SK-N-SH treated with all-trans-retinoic acid at 6 μM for 48 hours (cell line): ENCODE measurements around the gene DGKZ.

Source experiments
- ATAC-seq: fragments of 200-7000 bp; cut with Tn5 transposase; 3 replicates; pipeline ENCODE4 v1.9.1; 2020; ENCODE audit warnings: mild to moderate bottlenecking, moderate library complexity
- ARNTL ChIP-seq: fragments of 450-650 bp; formaldehyde crosslinking; IDR thresholded peaks from 2 replicates; pipeline ENCODE4 v1.5.0; 2020; ENCODE audit warnings: low read depth, mild to moderate bottlenecking, moderate library complexity, borderline replicate concordance
- BACH2 ChIP-seq: fragments of 250-450 bp; sonication (Bioruptor Pico); IDR thresholded peaks from 2 replicates; pipeline ENCODE4 v1.9.0; 2021; ENCODE audit warnings: mild to moderate bottlenecking, borderline replicate concordance
- CSDC2 ChIP-seq: fragments of 250-450 bp; sonication (Bioruptor Pico); IDR thresholded peaks from 2 replicates; pipeline ENCODE4 v1.5.0; 2020; ENCODE audit warnings: mild to moderate bottlenecking, moderate library complexity
- CSRNP3 ChIP-seq: fragments of 250-450 bp; sonication (Bioruptor Pico); IDR thresholded peaks from 2 replicates; pipeline ENCODE4 v1.5.1; 2021; ENCODE audit warnings: mild to moderate bottlenecking, moderate library complexity
- ESRRG ChIP-seq: fragments of 250-450 bp; sonication (Bioruptor Pico); IDR thresholded peaks from 2 replicates; pipeline ENCODE4 v1.6.1; 2021; ENCODE audit warnings: mild to moderate bottlenecking
- GLIS3 ChIP-seq: fragments of 250-450 bp; sonication (Bioruptor Pico); IDR thresholded peaks from 2 replicates; pipeline ENCODE4 v1.5.0; 2020; ENCODE audit warnings: mild to moderate bottlenecking, moderate library complexity
- ISL1 ChIP-seq: fragments of 250-450 bp; sonication (Bioruptor Pico); IDR thresholded peaks from 2 replicates; pipeline ENCODE4 v2.1.2; 2022; ENCODE audit warnings: mild to moderate bottlenecking, moderate library complexity
- OSR1 ChIP-seq: fragments of 250-450 bp; sonication (Bioruptor Pico); IDR thresholded peaks from 2 replicates; pipeline ENCODE4 v1.8.0; 2022; ENCODE audit warnings: moderate library complexity, mild to moderate bottlenecking, inconsistent platforms
- PATZ1 ChIP-seq: fragments of 250-450 bp; sonication (Bioruptor Pico); IDR thresholded peaks from 2 replicates; pipeline ENCODE4 v1.8.0; 2020; ENCODE audit warnings: mild to moderate bottlenecking, moderate library complexity, borderline replicate concordance
- PPARA ChIP-seq: fragments of 250-450 bp; sonication (Bioruptor Pico); IDR thresholded peaks from 2 replicates; pipeline ENCODE4 v1.5.0; 2020; ENCODE audit warnings: mild to moderate bottlenecking, borderline replicate concordance
- RARB ChIP-seq: fragments of 250-450 bp; sonication (Bioruptor Pico); IDR thresholded peaks from 2 replicates; pipeline ENCODE4 v1.8.0; 2021; ENCODE audit warnings: mild to moderate bottlenecking, moderate library complexity
- TCF4 ChIP-seq: fragments of 250-450 bp; sonication (Bioruptor Pico); IDR thresholded peaks from 2 replicates; pipeline ENCODE4 v1.8.0; 2021; ENCODE audit warnings: mild to moderate bottlenecking, moderate library complexity, borderline replicate concordance
- TOX ChIP-seq: fragments of 250-450 bp; sonication (Bioruptor Pico); IDR thresholded peaks from 2 replicates; pipeline ENCODE4 v1.8.0; 2021; ENCODE audit warnings: mild to moderate bottlenecking, moderate library complexity, borderline replicate concordance
- TSHZ2 ChIP-seq: fragments of 250-450 bp; sonication (Bioruptor Pico); IDR thresholded peaks from 2 replicates; pipeline ENCODE4 v1.5.0; 2020; ENCODE audit warnings: mild to moderate bottlenecking, moderate library complexity
- ZC3H10 ChIP-seq: fragments of 250-450 bp; sonication (Bioruptor Pico); IDR thresholded peaks from 2 replicates; pipeline ENCODE4 v1.5.1; 2021; ENCODE audit warnings: mild to moderate bottlenecking, moderate library complexity
- ZFP3 ChIP-seq: fragments of 250-450 bp; sonication (Bioruptor Pico); IDR thresholded peaks from 2 replicates; pipeline ENCODE4 v1.5.0; 2020; ENCODE audit warnings: mild to moderate bottlenecking, moderate library complexity
- ZFP30 ChIP-seq: fragments of 450-650 bp; formaldehyde crosslinking; IDR thresholded peaks from 2 replicates; pipeline ENCODE4 v1.5.0; 2022; ENCODE audit warnings: mild to moderate bottlenecking, moderate library complexity
- ZNF565 ChIP-seq: fragments of 450-650 bp; formaldehyde crosslinking; conservative IDR thresholded peaks from 2 replicates; pipeline ENCODE4 v1.5.0; 2020; ENCODE audit warnings: low read depth, mild to moderate bottlenecking, moderate library complexity
- ZNF70 ChIP-seq: fragments of 450-650 bp; formaldehyde crosslinking; IDR thresholded peaks from 2 replicates; pipeline ENCODE4 v1.5.0; 2020; ENCODE audit warnings: mild to moderate bottlenecking, moderate library complexity
- ZNF8 ChIP-seq: fragments of 450-650 bp; formaldehyde crosslinking; IDR thresholded peaks from 2 replicates; pipeline ENCODE4 v1.5.0; 2020; ENCODE audit warnings: mild to moderate bottlenecking, moderate library complexity
- TF ChIP-seq, protein P1 (sequence below): fragments of 250-450 bp; sonication (Bioruptor Pico); IDR thresholded peaks from 2 replicates; pipeline ENCODE4 v1.5.1; 2020; ENCODE audit warnings: low read depth, mild to moderate bottlenecking, moderate library complexity
- TF ChIP-seq, protein P2 (sequence below): fragments of 250-450 bp; sonication (Bioruptor Pico); IDR thresholded peaks from 2 replicates; pipeline ENCODE4 v1.8.0; 2021; ENCODE audit warnings: low read depth, mild to moderate bottlenecking, moderate library complexity, borderline replicate concordance

DGKZ gene, protein sequence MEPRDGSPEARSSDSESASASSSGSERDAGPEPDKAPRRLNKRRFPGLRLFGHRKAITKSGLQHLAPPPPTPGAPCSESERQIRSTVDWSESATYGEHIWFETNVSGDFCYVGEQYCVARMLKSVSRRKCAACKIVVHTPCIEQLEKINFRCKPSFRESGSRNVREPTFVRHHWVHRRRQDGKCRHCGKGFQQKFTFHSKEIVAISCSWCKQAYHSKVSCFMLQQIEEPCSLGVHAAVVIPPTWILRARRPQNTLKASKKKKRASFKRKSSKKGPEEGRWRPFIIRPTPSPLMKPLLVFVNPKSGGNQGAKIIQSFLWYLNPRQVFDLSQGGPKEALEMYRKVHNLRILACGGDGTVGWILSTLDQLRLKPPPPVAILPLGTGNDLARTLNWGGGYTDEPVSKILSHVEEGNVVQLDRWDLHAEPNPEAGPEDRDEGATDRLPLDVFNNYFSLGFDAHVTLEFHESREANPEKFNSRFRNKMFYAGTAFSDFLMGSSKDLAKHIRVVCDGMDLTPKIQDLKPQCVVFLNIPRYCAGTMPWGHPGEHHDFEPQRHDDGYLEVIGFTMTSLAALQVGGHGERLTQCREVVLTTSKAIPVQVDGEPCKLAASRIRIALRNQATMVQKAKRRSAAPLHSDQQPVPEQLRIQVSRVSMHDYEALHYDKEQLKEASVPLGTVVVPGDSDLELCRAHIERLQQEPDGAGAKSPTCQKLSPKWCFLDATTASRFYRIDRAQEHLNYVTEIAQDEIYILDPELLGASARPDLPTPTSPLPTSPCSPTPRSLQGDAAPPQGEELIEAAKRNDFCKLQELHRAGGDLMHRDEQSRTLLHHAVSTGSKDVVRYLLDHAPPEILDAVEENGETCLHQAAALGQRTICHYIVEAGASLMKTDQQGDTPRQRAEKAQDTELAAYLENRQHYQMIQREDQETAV

GRCh38 chr11:46346886-46347636 lies at the start of gene DGKZ:
Gene DGKZ (plus strand): TSS chr11:46347463. CDS start chr11:46347660, 197 bp downstream.
- TF ChIP-seq ESRRG (CRISPR knock-in tag) (no peak), ZFP30 (CRISPR knock-in tag) (no peak), ZFP3 (CRISPR knock-in tag) (no peak), BACH2 (CRISPR knock-in tag) (no peak), TSHZ2 (CRISPR knock-in tag) (no peak)
- ATAC-seq: peak; percentile 82

DNA sequence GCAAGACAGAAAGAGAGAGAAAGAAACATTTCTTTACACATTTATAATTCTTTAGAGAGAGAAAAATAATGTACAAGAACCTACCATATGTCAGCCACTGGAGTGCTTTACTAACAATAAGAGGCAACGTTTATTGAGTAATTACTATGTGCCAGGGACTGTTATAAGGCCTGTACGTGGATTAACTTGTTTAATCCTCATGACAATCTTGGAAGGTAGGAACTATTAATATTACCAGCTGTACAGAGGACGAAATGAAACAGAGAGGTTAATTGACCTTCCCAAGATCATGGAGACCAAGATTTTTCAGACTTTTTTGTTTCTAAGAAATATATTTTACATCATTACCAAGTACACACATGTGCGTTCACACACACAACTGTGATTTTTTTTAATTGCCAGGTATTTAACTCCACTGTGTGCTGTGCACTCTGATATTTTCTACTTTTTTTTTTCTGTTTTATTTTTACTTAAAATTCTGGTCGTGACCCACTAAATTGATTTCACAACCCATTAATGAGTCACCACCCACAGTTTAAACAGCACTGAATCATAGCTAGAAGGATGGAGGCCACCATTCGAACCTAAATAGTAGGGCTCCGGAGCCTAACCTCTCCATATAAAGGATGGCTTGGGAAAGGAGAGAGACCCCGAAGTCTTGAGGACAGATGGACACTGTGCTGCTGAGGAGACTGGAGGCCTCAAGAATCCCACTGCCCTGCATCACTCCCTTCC lies 48.4 kb upstream of the DGKZ start:
- no peak for TF ChIP-seq CSRNP3 (CRISPR knock-in tag)
- no peak for TF ChIP-seq ZFP30 (CRISPR knock-in tag)
- no peak for TF ChIP-seq GLIS3 (CRISPR knock-in tag)
- TF ChIP-seq ZFP3 (CRISPR knock-in tag): no peak
- no peak for TF ChIP-seq BACH2 (CRISPR knock-in tag)
- TF ChIP-seq PATZ1 (CRISPR knock-in tag): no peak
- no peak for TF ChIP-seq ZC3H10 (CRISPR knock-in tag)
- no peak for TF ChIP-seq TOX
- no peak for TF ChIP-seq ZNF565 (CRISPR knock-in tag)
- TF ChIP-seq, protein P1, sequence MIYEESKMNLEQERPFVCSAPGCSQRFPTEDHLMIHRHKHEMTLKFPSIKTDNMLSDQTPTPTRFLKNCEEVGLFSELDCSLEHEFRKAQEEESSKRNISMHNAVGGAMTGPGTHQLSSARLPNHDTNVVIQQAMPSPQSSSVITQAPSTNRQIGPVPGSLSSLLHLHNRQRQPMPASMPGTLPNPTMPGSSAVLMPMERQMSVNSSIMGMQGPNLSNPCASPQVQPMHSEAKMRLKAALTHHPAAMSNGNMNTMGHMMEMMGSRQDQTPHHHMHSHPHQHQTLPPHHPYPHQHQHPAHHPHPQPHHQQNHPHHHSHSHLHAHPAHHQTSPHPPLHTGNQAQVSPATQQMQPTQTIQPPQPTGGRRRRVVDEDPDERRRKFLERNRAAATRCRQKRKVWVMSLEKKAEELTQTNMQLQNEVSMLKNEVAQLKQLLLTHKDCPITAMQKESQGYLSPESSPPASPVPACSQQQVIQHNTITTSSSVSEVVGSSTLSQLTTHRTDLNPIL (CRISPR knock-in tag): no peak

DNA sequence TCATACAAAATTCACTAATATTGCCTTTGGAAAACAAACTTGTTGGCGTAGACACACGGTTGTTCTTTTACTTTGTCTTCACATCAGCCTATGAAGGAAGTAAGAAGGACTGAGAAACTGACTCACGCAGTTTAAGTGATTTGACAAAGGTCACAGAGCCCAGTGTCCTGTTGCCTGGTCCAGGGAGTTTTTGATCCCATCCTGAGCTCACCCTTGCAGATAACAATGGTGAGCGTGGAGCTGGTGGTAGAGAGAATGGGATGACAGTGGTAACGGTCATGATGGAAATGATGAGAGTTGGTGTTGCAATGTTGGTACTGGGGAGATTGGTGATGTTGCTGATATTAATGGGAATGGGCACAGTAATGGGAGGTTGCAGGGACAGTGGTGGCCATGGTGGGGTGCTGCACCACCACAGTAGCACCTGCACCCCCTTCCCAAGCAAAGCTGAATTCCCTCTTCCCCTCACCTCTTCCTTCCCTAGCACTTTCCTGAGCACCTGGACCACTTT lies 47.8 kb upstream of the DGKZ start:
- ATAC-seq: no peak
- no peak for TF ChIP-seq ZNF8
- TF ChIP-seq, protein P2, sequence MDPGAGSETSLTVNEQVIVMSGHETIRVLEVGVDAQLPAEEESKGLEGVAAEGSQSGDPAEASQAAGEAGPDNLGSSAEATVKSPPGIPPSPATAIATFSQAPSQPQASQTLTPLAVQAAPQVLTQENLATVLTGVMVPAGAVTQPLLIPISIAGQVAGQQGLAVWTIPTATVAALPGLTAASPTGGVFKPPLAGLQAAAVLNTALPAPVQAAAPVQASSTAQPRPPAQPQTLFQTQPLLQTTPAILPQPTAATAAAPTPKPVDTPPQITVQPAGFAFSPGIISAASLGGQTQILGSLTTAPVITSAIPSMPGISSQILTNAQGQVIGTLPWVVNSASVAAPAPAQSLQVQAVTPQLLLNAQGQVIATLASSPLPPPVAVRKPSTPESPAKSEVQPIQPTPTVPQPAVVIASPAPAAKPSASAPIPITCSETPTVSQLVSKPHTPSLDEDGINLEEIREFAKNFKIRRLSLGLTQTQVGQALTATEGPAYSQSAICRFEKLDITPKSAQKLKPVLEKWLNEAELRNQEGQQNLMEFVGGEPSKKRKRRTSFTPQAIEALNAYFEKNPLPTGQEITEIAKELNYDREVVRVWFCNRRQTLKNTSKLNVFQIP: no peak
- no peak for TF ChIP-seq ZC3H10 (CRISPR knock-in tag)
- TF ChIP-seq ARNTL: no peak
- no peak for TF ChIP-seq TOX
- TF ChIP-seq RARB (CRISPR knock-in tag): no peak
- no peak for TF ChIP-seq ZFP3 (CRISPR knock-in tag)
- no peak for TF ChIP-seq PPARA (CRISPR knock-in tag)
- no peak for TF ChIP-seq ZNF565 (CRISPR knock-in tag)
- TF ChIP-seq CSDC2: no peak
- TF ChIP-seq GLIS3 (CRISPR knock-in tag): no peak
- TF ChIP-seq TCF4 (CRISPR knock-in tag): no peak
- TF ChIP-seq ISL1 (CRISPR knock-in tag): no peak
- TF ChIP-seq ZNF70 (CRISPR knock-in tag): no peak
- TF ChIP-seq BACH2 (CRISPR knock-in tag): no peak
- TF ChIP-seq OSR1 (CRISPR knock-in tag): no peak
- no peak for TF ChIP-seq ZFP30 (CRISPR knock-in tag)

More for the DNA sequence above, 48.4 kb upstream of the DGKZ start:
- no peak for ATAC-seq
